GM12872 (cell line): ENCODE measurements around the gene ARHGAP8.

Source experiments
- CTCF ChIP-seq: IDR thresholded peaks from 3 replicates; pipeline ENCODE4 v1.5.1; 2011; ENCODE audit warnings: low read depth, mild to moderate bottlenecking, low read length, moderate library complexity; ENCODE audit not compliant: insufficient read depth

Gene ARHGAP8

GRCh38 chr22:44821741-44822475 is 69.5 kb downstream of the ARHGAP8 start:
- TF ChIP-seq CTCF, result no peak

- no peak for TF ChIP-seq CTCF
These were observed 70.2 kb downstream of the ARHGAP8 start for GRCh38 chr22:44822534-44822933.

GRCh38 chr22:44823396-44823795 is 71.0 kb downstream of the ARHGAP8 start:
- no peak for TF ChIP-seq CTCF

- TF ChIP-seq CTCF, result no peak
These were observed 71.4 kb downstream of the ARHGAP8 start for GRCh38 chr22:44823806-44824205.

GRCh38 chr22:44824271-44824670 is 71.9 kb downstream of the ARHGAP8 start:
- no peak for TF ChIP-seq CTCF

GRCh38 chr22:44825310-44826150 is 73.2 kb downstream of the ARHGAP8 start:
- TF ChIP-seq CTCF, result no peak

GRCh38 chr22:44827666-44828190 is 75.4 kb downstream of the ARHGAP8 start:
- TF ChIP-seq CTCF, result no peak
